SK-N-SH treated with all-trans-retinoic acid at 6 μM for 48 hours (cell line): ENCODE measurements around the gene PEX16.

Experiments
- CREB5 ChIP-seq: fragments of 250-450 bp; sonication (Bioruptor Pico); IDR thresholded peaks from 2 replicates; pipeline ENCODE4 v1.5.1; 2020; ENCODE audit warnings: low read depth, mild to moderate bottlenecking, moderate library complexity
- GLIS3 ChIP-seq: fragments of 250-450 bp; sonication (Bioruptor Pico); IDR thresholded peaks from 2 replicates; pipeline ENCODE4 v1.5.0; 2020; ENCODE audit warnings: mild to moderate bottlenecking, moderate library complexity
- SNAI2 ChIP-seq: fragments of 250-450 bp; sonication (Bioruptor Pico); IDR thresholded peaks from 2 replicates; pipeline ENCODE4 v1.5.0; 2020; ENCODE audit warnings: mild to moderate bottlenecking, moderate library complexity

GRCh38 chr11:45931739-45932138 lies 14.1 kb upstream of the PEX16 start:
- TF ChIP-seq GLIS3 (CRISPR knock-in tag) (no peak), SNAI2 (no peak), CREB5 (no peak)
